B cell (primary cell): Measurements from ENCODE around the gene MBNL2. TPM values are rescaled to one million over a fixed set of nuclear protein-coding genes. Genes with fewer than 3 reads are reported as not detected.

Experiments
- ATAC-seq: fragments of 200-7000 bp; cut with Tn5 transposase; one replicate; pipeline ENCODE4 v1.10.0; 2021; ENCODE audit warnings: low read depth, mild to moderate bottlenecking, moderate number of reproducible peaks, moderate library complexity
- CTCF ChIA-PET: fragments of 350-600 bp; sonication (Branson Sonifier 250); formaldehyde crosslinking; loops from one replicate; lab custom pipeline; 2021; ENCODE audit warnings: antibody characterized with exemption, inconsistent platforms; lab: Charles Lee
- POLR2A ChIA-PET: fragments of 350-600 bp; sonication (Branson Sonifier 250); formaldehyde crosslinking; loops from one replicate; lab custom pipeline; 2021; ENCODE audit warnings: antibody characterized with exemption; lab: Charles Lee
- DNase-seq: peaks from one replicate; pipeline ENCODE4 v3.0.0; 2013
- H2AFZ ChIP-seq: 2 replicates; pipeline ENCODE4 v1.6.1; 2012; ENCODE audit warnings: mild to moderate bottlenecking, low read depth, low read length; ENCODE audit not compliant: insufficient read depth, poor library complexity, severe bottlenecking
- H3K27ac ChIP-seq, 2 donors: 1 replicate in 1 of 2; 2 replicates in 1 of 2; pipeline ENCODE4 v1.5.1; 2012 to 2013; ENCODE audit warnings: low read length in 2 of 2, mild to moderate bottlenecking in 2 of 2, moderate library complexity in 1 of 2
- H3K27me3 ChIP-seq, 4 experiments: fragments of 200-600 bp in 1 of 4; sonication (generic) in 1 of 4; replicated peaks in 1 of 4; 1 replicate in 2 of 4; 2 replicates in 2 of 4; pipeline versions ENCODE4 v1.6.1 to v1.7.0; 2013 to 2016; ENCODE audit warnings: low read length in 3 of 4, mild to moderate bottlenecking in 2 of 4, mixed read lengths in 1 of 4, moderate library complexity in 1 of 4; ENCODE audit not compliant: insufficient read depth in 4 of 4, control insufficient read depth in 3 of 4; ENCODE audit errors: control extremely low read depth in 1 of 4
- H3K36me3 ChIP-seq, 2 experiments: replicated peaks in 1 of 2; 1 replicate in 1 of 2; 2 replicates in 1 of 2; pipeline versions ENCODE4 v1.6.1 to v1.7.1; 2013; ENCODE audit warnings: low read length in 1 of 2; ENCODE audit not compliant: insufficient read depth in 2 of 2, control insufficient read depth in 1 of 2; ENCODE audit errors: control extremely low read depth in 1 of 2, extremely low read depth in 1 of 2
- H3K4me1 ChIP-seq, 2 donors: fragments of 200-600 bp in 1 of 2; sonication (generic) in 1 of 2; 1 replicate in 1 of 2; 2 replicates in 1 of 2; pipeline versions ENCODE4 v1.5.1 to v1.6.1; 2013 to 2017; ENCODE audit warnings: low read length in 2 of 2; ENCODE audit not compliant: control insufficient read depth in 2 of 2, insufficient read depth in 2 of 2
- H3K4me2 ChIP-seq: replicated peaks from 2 replicates; pipeline ENCODE3; 2012; ENCODE audit warnings: mild to moderate bottlenecking, low read depth, low read length; ENCODE audit not compliant: poor library complexity, severe bottlenecking
- H3K4me3 ChIP-seq, 5 experiments: fragments of 200-600 bp in 1 of 5; sonication (generic) in 1 of 5; 1 replicate in 3 of 5; 2 replicates in 2 of 5; pipeline versions ENCODE4 v1.5.1 to v1.7.0; 2011 to 2016; ENCODE audit warnings: low read length in 4 of 5, mild to moderate bottlenecking in 4 of 5, low read depth in 2 of 5, control low read depth in 1 of 5, moderate library complexity in 1 of 5; ENCODE audit not compliant: insufficient read depth in 1 of 5; ENCODE audit errors: control extremely low read depth in 1 of 5, extremely low read depth in 1 of 5
- H3K79me2 ChIP-seq: fragments of 200-600 bp; sonication (generic); one replicate; pipeline ENCODE4 v1.6.0; 2016; ENCODE audit warnings: low read length; ENCODE audit not compliant: control insufficient read depth, insufficient read depth
- H3K9ac ChIP-seq: fragments of 200-600 bp; sonication (generic); 2 replicates; pipeline ENCODE4 v1.6.1; 2017; ENCODE audit warnings: mild to moderate bottlenecking, low read length, moderate library complexity
- H3K9me3 ChIP-seq, 3 donors: one replicate each; pipeline versions ENCODE4 v1.6.1 to v1.7.1; 2013; ENCODE audit warnings: low read length in 2 of 3; ENCODE audit not compliant: control insufficient read depth in 2 of 3, insufficient read depth in 1 of 3; ENCODE audit errors: control extremely low read depth in 1 of 3
- H4K20me1 ChIP-seq: 2 replicates; pipeline ENCODE4 v1.6.0; 2012; ENCODE audit warnings: mild to moderate bottlenecking, low read length; ENCODE audit not compliant: insufficient read depth, control insufficient read depth, poor library complexity, severe bottlenecking
- H3K27ac Mint-ChIP-seq: one replicate; pipeline ENCODE4 v1.8.0; 2021; ENCODE audit warnings: mixed read lengths
- H3K27me3 Mint-ChIP-seq: one replicate; pipeline ENCODE4 v1.8.0; 2021; ENCODE audit warnings: mixed read lengths
- H3K4me1 Mint-ChIP-seq: one replicate; pipeline ENCODE4 v1.8.0; 2021; ENCODE audit warnings: mixed read lengths
- H3K4me3 Mint-ChIP-seq: one replicate; pipeline ENCODE4 v1.8.0; 2021; ENCODE audit warnings: mixed read lengths
- H3K9me3 Mint-ChIP-seq: one replicate; pipeline ENCODE4 v1.8.0; 2022; ENCODE audit warnings: mixed read lengths; ENCODE audit not compliant: insufficient read depth
- EZH2 ChIP-seq: IDR thresholded peaks from 2 replicates; pipeline ENCODE4 v1.6.1; 2012; ENCODE audit warnings: borderline replicate concordance, low read depth, mild to moderate bottlenecking, moderate library complexity, low read length; ENCODE audit not compliant: insufficient read depth, poor library complexity, severe bottlenecking
- WGBS: methylation state at CpG from one replicate; pipeline ENCODE4 v1.1.5; 2013; ENCODE audit warnings: missing lambda C conversion rate; ENCODE audit not compliant: insufficient coverage; 5-methylcytosine and 5-hydroxymethylcytosine counted together
- intact Hi-C: fragments of 100-400 bp; cut with micrococcal nuclease; formaldehyde crosslinking; loops from one replicate; pipeline ENCODE4 v1.10.0; 2022
- polyA plus RNA-seq: library from polyadenylated mRNA; depleted of rRNA; stranded (reverse); fragments of >200 nt; gene quantifications from 2 replicates; pipeline ENCODE4 v1.2.3, GENCODE V29; 2012
- total RNA-seq, 2 donors: library from RNA; stranded (reverse); fragments of 120-200 nt in 1 of 2; gene quantifications; 1 replicate in 1 of 2; 2 replicates in 1 of 2; pipeline versions ENCODE4 v1.2.3 to v1.2.4, GENCODE V29; 2013 to 2022
- TF ChIP-seq, protein P1 (sequence below): fragments of 200-600 bp; IDR thresholded peaks from one replicate; pipeline ENCODE4 v1.8.0; 2022; ENCODE audit warnings: antibody characterized with exemption, mild to moderate bottlenecking

Gene MBNL2
- total and polyA plus RNA-seq, 2 donors (not counting 1 experiment from before 2014, with no cell fraction given): 6.9 to 50.1 TPM

- no peak for ATAC-seq
- Histone ChIP-seq H3K4me3 (no peak overlapping the region), H3K27me3 (no peaks in the 10 kb centered on the region), H3K4me1 (peaks cover 0 to 5% of the 10 kb centered on the region in 2 donors), H3K9me3 (no peaks in the 10 kb centered on the region), H3K9ac (no peak overlapping the region), H3K79me2 (peaks cover 34% of the 10 kb centered on the region), H3K36me3 (peaks cover 0 to 4% of the 10 kb centered on the region in 2 experiments), H2AFZ (no peak overlapping the region), H4K20me1 (peaks cover 45% of the 10 kb centered on the region), H3K4me2 (no peak overlapping the region), H3K27ac (no peak overlapping the region)
- Mint-ChIP-seq H3K9me3 (no peaks in the 10 kb centered on the region), H3K4me3 (no peak overlapping the region), H3K27me3 (no peaks in the 10 kb centered on the region), H3K27ac (no peak overlapping the region), H3K4me1 (peaks cover 50% of the 10 kb centered on the region)
- intact Hi-C loops: no loop called here
- TF ChIP-seq EZH2: no peak
- TF ChIP-seq, protein P1, sequence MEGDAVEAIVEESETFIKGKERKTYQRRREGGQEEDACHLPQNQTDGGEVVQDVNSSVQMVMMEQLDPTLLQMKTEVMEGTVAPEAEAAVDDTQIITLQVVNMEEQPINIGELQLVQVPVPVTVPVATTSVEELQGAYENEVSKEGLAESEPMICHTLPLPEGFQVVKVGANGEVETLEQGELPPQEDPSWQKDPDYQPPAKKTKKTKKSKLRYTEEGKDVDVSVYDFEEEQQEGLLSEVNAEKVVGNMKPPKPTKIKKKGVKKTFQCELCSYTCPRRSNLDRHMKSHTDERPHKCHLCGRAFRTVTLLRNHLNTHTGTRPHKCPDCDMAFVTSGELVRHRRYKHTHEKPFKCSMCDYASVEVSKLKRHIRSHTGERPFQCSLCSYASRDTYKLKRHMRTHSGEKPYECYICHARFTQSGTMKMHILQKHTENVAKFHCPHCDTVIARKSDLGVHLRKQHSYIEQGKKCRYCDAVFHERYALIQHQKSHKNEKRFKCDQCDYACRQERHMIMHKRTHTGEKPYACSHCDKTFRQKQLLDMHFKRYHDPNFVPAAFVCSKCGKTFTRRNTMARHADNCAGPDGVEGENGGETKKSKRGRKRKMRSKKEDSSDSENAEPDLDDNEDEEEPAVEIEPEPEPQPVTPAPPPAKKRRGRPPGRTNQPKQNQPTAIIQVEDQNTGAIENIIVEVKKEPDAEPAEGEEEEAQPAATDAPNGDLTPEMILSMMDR: no peak
- CTCF ChIA-PET: no interaction called here
- POLR2A ChIA-PET: no interaction called here
- no peak for DNase-seq
- WGBS: 100% methylated on average over 2 of the region's 2 CpGs
These were observed 94.3 kb downstream of the MBNL2 start for GRCh38 chr13:97316390-97316789.

- Mint-ChIP-seq H3K9me3 (no peaks in the 10 kb centered on the region), H3K4me3 (no peak overlapping the region), H3K27me3 (no peaks in the 10 kb centered on the region), H3K27ac (no peak overlapping the region), H3K4me1 (peaks cover 49% of the 10 kb centered on the region)
- DNase-seq (no peak), ATAC-seq (no peak)
- no CpG with 5 or more reads among the region's 1 CpG for WGBS
- H3K9me3 ChIP-seq: no peaks in the 10 kb centered on the region
- no peaks in the 10 kb centered on the region for H3K27me3 ChIP-seq
- ChIA-PET CTCF (interaction anchor here (1.0 kb wide), 1 partner anchor 208 kb away, joined by 3 read pairs; no protein-coding TSS in a partner anchor), POLR2A (no interaction called here)
- TF ChIP-seq, protein P1: no peak
- TF ChIP-seq EZH2: no peak
- H2AFZ ChIP-seq: no peak overlapping the region
- H4K20me1 ChIP-seq: peaks cover 61% of the 10 kb centered on the region
- H3K4me1 ChIP-seq: peaks cover 0 to 5% of the 10 kb centered on the region in 2 donors
- no peak overlapping the region for H3K9ac ChIP-seq
- H3K4me2 ChIP-seq: no peak overlapping the region
- no peak overlapping the region for H3K27ac ChIP-seq
- peaks cover 31% of the 10 kb centered on the region for H3K79me2 ChIP-seq
- intact Hi-C loops: no loop called here
- H3K4me3 ChIP-seq: no peak overlapping the region
- H3K36me3 ChIP-seq: peaks cover 0 to 4% of the 10 kb centered on the region in 2 experiments
These were observed 95.8 kb downstream of the MBNL2 start for GRCh38 chr13:97317933-97318332.
